ENCODE data around the gene GNAO1.

DNA sequence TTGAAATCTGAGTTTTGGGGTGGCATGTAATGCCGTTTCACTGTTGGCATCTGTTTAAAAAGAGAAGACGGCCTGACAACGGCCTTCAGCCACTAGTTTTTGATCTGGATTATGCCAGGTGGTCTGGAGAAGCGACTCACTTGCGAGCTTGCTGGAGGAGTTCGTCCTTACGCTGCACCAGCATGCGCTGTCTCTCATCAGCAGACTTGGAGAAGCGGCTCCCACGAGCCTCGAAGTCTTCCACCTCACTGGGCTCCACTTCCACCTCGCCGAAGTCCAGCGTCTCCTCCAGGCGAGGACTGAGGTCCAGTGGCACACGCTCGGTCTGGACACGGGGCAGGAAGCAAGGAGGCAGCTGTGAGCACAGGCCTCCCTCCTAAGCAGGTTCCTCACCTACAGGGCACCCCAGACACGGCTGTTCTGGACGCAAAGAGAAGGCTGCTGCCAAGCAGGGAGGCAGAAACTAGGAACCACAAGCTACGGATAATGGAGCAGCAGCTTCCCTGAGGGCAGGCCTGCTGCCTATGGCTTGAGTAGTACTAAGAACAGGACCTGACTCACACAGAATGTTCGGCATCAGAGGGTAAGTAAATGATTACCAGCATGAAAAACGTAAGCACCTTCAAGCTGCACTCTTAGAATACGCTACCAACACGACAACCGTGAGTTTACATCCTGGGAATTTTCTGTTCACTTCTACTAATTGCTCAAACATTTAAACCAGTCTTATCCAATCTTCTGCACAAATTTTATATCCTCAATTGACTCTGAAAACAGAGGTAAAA, 172.7 kb downstream of the GNAO1 start:
- TF ChIP-seq, protein P1, sequence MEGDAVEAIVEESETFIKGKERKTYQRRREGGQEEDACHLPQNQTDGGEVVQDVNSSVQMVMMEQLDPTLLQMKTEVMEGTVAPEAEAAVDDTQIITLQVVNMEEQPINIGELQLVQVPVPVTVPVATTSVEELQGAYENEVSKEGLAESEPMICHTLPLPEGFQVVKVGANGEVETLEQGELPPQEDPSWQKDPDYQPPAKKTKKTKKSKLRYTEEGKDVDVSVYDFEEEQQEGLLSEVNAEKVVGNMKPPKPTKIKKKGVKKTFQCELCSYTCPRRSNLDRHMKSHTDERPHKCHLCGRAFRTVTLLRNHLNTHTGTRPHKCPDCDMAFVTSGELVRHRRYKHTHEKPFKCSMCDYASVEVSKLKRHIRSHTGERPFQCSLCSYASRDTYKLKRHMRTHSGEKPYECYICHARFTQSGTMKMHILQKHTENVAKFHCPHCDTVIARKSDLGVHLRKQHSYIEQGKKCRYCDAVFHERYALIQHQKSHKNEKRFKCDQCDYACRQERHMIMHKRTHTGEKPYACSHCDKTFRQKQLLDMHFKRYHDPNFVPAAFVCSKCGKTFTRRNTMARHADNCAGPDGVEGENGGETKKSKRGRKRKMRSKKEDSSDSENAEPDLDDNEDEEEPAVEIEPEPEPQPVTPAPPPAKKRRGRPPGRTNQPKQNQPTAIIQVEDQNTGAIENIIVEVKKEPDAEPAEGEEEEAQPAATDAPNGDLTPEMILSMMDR (conservative IDR thresholded peaks at IDR 0.05; ENCODE audit: low read depth, low read length), result no peak
- TF ChIP-seq EZH2 (IDR thresholded peaks at IDR 0.05; ENCODE audit: borderline replicate concordance, low read depth, low read length, poor library complexity, severe bottlenecking), result no peak
